Esophagus (tissue), 2 donors: Measurements from ENCODE around the gene CD247. TPM values are rescaled to one million over a fixed set of nuclear protein-coding genes. Genes with fewer than 3 reads are reported as not detected.
"Not testable (repeated sequence)": the region's sequence is repeated elsewhere in the genome, so short reads cannot be mapped to it uniquely, and the experiment has no call there.

Experiments used
- H3K27ac ChIP-seq, 2 donors: one replicate each; pipeline ENCODE4 v1.5.1; 2013; ENCODE audit warnings: low read depth in 2 of 2, mild to moderate bottlenecking in 2 of 2, inconsistent platforms in 1 of 2, low read length in 1 of 2, moderate library complexity in 1 of 2
- H3K27me3 ChIP-seq, 2 donors: one replicate each; pipeline ENCODE4 v1.6.1; 2013; ENCODE audit warnings: low read length in 2 of 2, control low read depth in 1 of 2, mild to moderate bottlenecking in 1 of 2; ENCODE audit not compliant: insufficient read depth in 2 of 2, control insufficient read depth in 1 of 2
- H3K36me3 ChIP-seq, 2 donors: one replicate each; pipeline ENCODE4 v1.6.1; 2013; ENCODE audit warnings: low read length in 1 of 2; ENCODE audit not compliant: control insufficient read depth in 2 of 2, insufficient read depth in 2 of 2
- H3K4me1 ChIP-seq, 2 donors: one replicate each; pipeline ENCODE4 v1.6.1; 2013; ENCODE audit warnings: low read length in 1 of 2; ENCODE audit not compliant: control insufficient read depth in 2 of 2, insufficient read depth in 2 of 2
- H3K4me3 ChIP-seq, 2 donors: one replicate each; pipeline ENCODE4 v1.5.1; 2013; ENCODE audit warnings: low read length in 2 of 2, mild to moderate bottlenecking in 2 of 2, low read depth in 1 of 2, moderate library complexity in 1 of 2
- H3K9me3 ChIP-seq, 2 donors: one replicate each; pipeline ENCODE4 v1.6.1; 2013; ENCODE audit warnings: mild to moderate bottlenecking in 2 of 2, low read depth in 1 of 2, low read length in 1 of 2, moderate library complexity in 1 of 2; ENCODE audit not compliant: control insufficient read depth in 2 of 2, insufficient read depth in 1 of 2
- WGBS, 2 donors: extraction: QIAGEN DNeasy Blood & Tissue Kit; methylation state at CpG; one replicate each; pipeline ENCODE4 v1.1.7; 2013; 5-methylcytosine and 5-hydroxymethylcytosine counted together
- polyA plus RNA-seq, 2 donors: library from polyadenylated mRNA; stranded (reverse); fragments of 200-250 nt; gene quantifications; one replicate each; pipeline ENCODE4 v1.2.3, GENCODE V29; 2013
- donor health status: healthy with polysubstance abuse.
- donor health status: Bipolar disorder and iron deficiency.

The CD247 gene
- polyA plus RNA-seq, 2 donors, result 1.3 to 1.6 TPM

GRCh38 chr1:167555072-167555471, 36.7 kb upstream of the CD247 start:
- not testable (repeated sequence) for H3K9me3 ChIP-seq, H3K36me3 ChIP-seq, H3K4me1 ChIP-seq, H3K4me3 ChIP-seq, H3K27me3 ChIP-seq, H3K27ac ChIP-seq
- 97 to 100% methylated on average over 1 of the region's 1 CpG for WGBS, 2 donors

GRCh38 chr1:167554028-167554779, 35.9 kb upstream of the CD247 start:
- H3K9me3 ChIP-seq, result no peaks in the 10 kb centered on the region
- H3K4me1 ChIP-seq, result peaks cover 0 to 2% of the 10 kb centered on the region in 2 donors
- no peaks in the 10 kb centered on the region for H3K36me3 ChIP-seq
- no peaks in the 10 kb centered on the region for H3K27me3 ChIP-seq
- H3K4me3 ChIP-seq, result peak overlapping the region; percentile 71 to 88
- H3K27ac ChIP-seq, result peak overlapping the region in 1 of 2 donors; percentile 47
- WGBS, 2 donors, result 13 to 14% methylated on average over 15 of the region's 15 CpGs

GRCh38 chr1:167553136-167554027, 35.1 kb upstream of the CD247 start, which contains the start of gene CREG1:
TSS of gene CREG1 (minus strand) at chr1:167553762.
- 1% methylated on average over 74 to 90 of the region's 90 CpGs for WGBS, 2 donors
- H3K9me3 ChIP-seq, result no peaks in the 10 kb centered on the region
- H3K36me3 ChIP-seq, result no peaks in the 10 kb centered on the region
- H3K27me3 ChIP-seq, result no peaks in the 10 kb centered on the region
- H3K27ac ChIP-seq, result peak within 1 kb of the TSS; percentile 86 to 97
- H3K4me3 ChIP-seq, result peak within 1 kb of the TSS; percentile 71 to 88
- H3K4me1 ChIP-seq, result peaks cover 0 to 2% of the 10 kb centered on the region in 2 donors

GRCh38 chr1:167551362-167551761, 33.0 kb upstream of the CD247 start:
- Histone ChIP-seq H3K27ac (peak overlapping the region in 1 of 2 donors; percentile 36), H3K36me3 (peaks cover 0 to 2% of the 10 kb centered on the region in 2 donors), H3K4me1 (peaks cover 0 to 2% of the 10 kb centered on the region in 2 donors), H3K9me3 (no peaks in the 10 kb centered on the region), H3K4me3 (no peak overlapping the region), H3K27me3 (no peaks in the 10 kb centered on the region)
- WGBS, 2 donors, result 81 to 95% methylated on average over 1 of the region's 1 CpG

- no peak overlapping the region for H3K4me3 ChIP-seq
- no peak overlapping the region for H3K27ac ChIP-seq
These were observed 30.0 kb upstream of the CD247 start for GRCh38 chr1:167548059-167548932.

GRCh38 chr1:167546935-167547334, 28.6 kb upstream of the CD247 start:
- no peak overlapping the region for H3K4me3 ChIP-seq
- no peaks in the 10 kb centered on the region for H3K9me3 ChIP-seq
- H3K36me3 ChIP-seq, result peaks cover 0 to 7% of the 10 kb centered on the region in 2 donors
- WGBS, 2 donors, result 85 to 93% methylated on average over 1 of the region's 1 CpG
- H3K4me1 ChIP-seq, result peaks cover 2 to 6% of the 10 kb centered on the region in 2 donors
- H3K27me3 ChIP-seq, result no peaks in the 10 kb centered on the region
- H3K27ac ChIP-seq, result no peak overlapping the region

More at GRCh38 chr1:167548059-167548932, 30.0 kb upstream of the CD247 start:
- H3K4me1 ChIP-seq, result peaks cover 2 to 6% of the 10 kb centered on the region in 2 donors
- peaks cover 0 to 7% of the 10 kb centered on the region in 2 donors for H3K36me3 ChIP-seq
- WGBS, 2 donors, result 63% methylated on average over 5 of the region's 5 CpGs
- no peaks in the 10 kb centered on the region for H3K27me3 ChIP-seq
- no peaks in the 10 kb centered on the region for H3K9me3 ChIP-seq

- H3K27me3 ChIP-seq, result no peaks in the 10 kb centered on the region
These were observed 27.0 kb upstream of the CD247 start for GRCh38 chr1:167545349-167545748.

GRCh38 chr1:167544447-167545093, 26.2 kb upstream of the CD247 start:
- peak overlapping the region; percentile 52 to 74 for H3K27ac ChIP-seq
- 73 to 77% methylated on average over 3 of the region's 3 CpGs for WGBS, 2 donors
- H3K9me3 ChIP-seq, result no peaks in the 10 kb centered on the region
- peaks cover 2 to 6% of the 10 kb centered on the region in 2 donors for H3K4me1 ChIP-seq
- H3K27me3 ChIP-seq, result no peaks in the 10 kb centered on the region
- peaks cover 0 to 7% of the 10 kb centered on the region in 2 donors for H3K36me3 ChIP-seq
- no peak overlapping the region for H3K4me3 ChIP-seq

More at GRCh38 chr1:167545349-167545748, 27.0 kb upstream of the CD247 start:
- 62 to 72% methylated on average over 4 of the region's 4 CpGs for WGBS, 2 donors
- H3K27ac ChIP-seq, result no peak overlapping the region
- no peak overlapping the region for H3K4me3 ChIP-seq
- H3K4me1 ChIP-seq, result peaks cover 2 to 6% of the 10 kb centered on the region in 2 donors
- H3K36me3 ChIP-seq, result peaks cover 0 to 7% of the 10 kb centered on the region in 2 donors
- H3K9me3 ChIP-seq, result no peaks in the 10 kb centered on the region
